Astrocyte (in vitro differentiated cells and primary cell): Measurements from ENCODE around the gene DROSHA. TPM values are rescaled to one million over a fixed set of nuclear protein-coding genes. Genes with fewer than 3 reads are reported as not detected.

Experiments used
- DNase-seq: peaks from one replicate; pipeline ENCODE4 v3.0.0-alpha.2; 2010; ENCODE audit warnings: low read depth
- FAIRE-seq: peaks from 2 replicates; lab custom pipeline; 2011; peaks lifted over from hg19 to GRCh38; lab: Jason Lieb, UNC
- H2AFZ ChIP-seq: 2 replicates; pipeline ENCODE4 v1.6.0; 2012; ENCODE audit warnings: low read depth, low read length, inconsistent platforms
- H3K27ac ChIP-seq: 2 replicates; pipeline ENCODE4 v1.5.1; 2011; ENCODE audit warnings: low read depth, low read length, inconsistent platforms
- H3K27me3 ChIP-seq: 2 replicates; pipeline ENCODE4 v1.6.0; 2011; ENCODE audit warnings: low read length, inconsistent platforms; ENCODE audit not compliant: insufficient read depth
- H3K36me3 ChIP-seq: 2 replicates; pipeline ENCODE4 v1.5.1; 2011; ENCODE audit warnings: low read length, inconsistent platforms; ENCODE audit not compliant: insufficient read depth
- H3K4me1 ChIP-seq: 2 replicates; pipeline ENCODE4 v1.5.1; 2011; ENCODE audit warnings: low read length, inconsistent platforms; ENCODE audit not compliant: insufficient read depth
- H3K4me2 ChIP-seq: 2 replicates; pipeline ENCODE4 v1.6.0; 2012; ENCODE audit warnings: low read length, inconsistent platforms
- H3K4me3 ChIP-seq: 2 replicates; pipeline ENCODE4 v1.5.1; 2011; ENCODE audit warnings: low read depth, mild to moderate bottlenecking, low read length, inconsistent platforms; ENCODE audit not compliant: insufficient read depth
- H3K79me2 ChIP-seq: 2 replicates; pipeline ENCODE4 v1.6.0; 2012; ENCODE audit warnings: mild to moderate bottlenecking, low read length, inconsistent platforms; ENCODE audit not compliant: insufficient read depth
- H3K9ac ChIP-seq: 2 replicates; pipeline ENCODE4 v1.6.0; 2012; ENCODE audit warnings: mild to moderate bottlenecking, low read length, inconsistent platforms
- H3K9me3 ChIP-seq: 2 replicates; pipeline ENCODE4 v1.5.1; 2012; ENCODE audit warnings: low read depth, mild to moderate bottlenecking, low read length, inconsistent platforms; ENCODE audit not compliant: insufficient read depth
- H4K20me1 ChIP-seq: 2 replicates; pipeline ENCODE4 v1.6.0; 2012; ENCODE audit warnings: low read length, inconsistent platforms; ENCODE audit not compliant: insufficient read depth
- H3K27ac Mint-ChIP-seq: one replicate; pipeline ENCODE4 v1.8.0; 2021; ENCODE audit warnings: mild to moderate bottlenecking, mixed read lengths; ENCODE audit not compliant: unreplicated experiment
- H3K27me3 Mint-ChIP-seq: one replicate; pipeline ENCODE4 v1.8.0; 2021; ENCODE audit warnings: low read depth, mixed read lengths; ENCODE audit not compliant: unreplicated experiment
- H3K36me3 Mint-ChIP-seq: one replicate; pipeline ENCODE4 v1.8.0; 2021; ENCODE audit warnings: low read depth, mixed read lengths; ENCODE audit not compliant: unreplicated experiment
- H3K4me1 Mint-ChIP-seq: one replicate; pipeline ENCODE4 v1.8.0; 2021; ENCODE audit warnings: low read depth, mixed read lengths; ENCODE audit not compliant: unreplicated experiment
- H3K4me3 Mint-ChIP-seq: one replicate; pipeline ENCODE4 v1.8.0; 2021; ENCODE audit warnings: mild to moderate bottlenecking, moderate library complexity, mixed read lengths; ENCODE audit not compliant: unreplicated experiment
- H3K9me3 Mint-ChIP-seq: one replicate; pipeline ENCODE4 v1.8.0; 2021; ENCODE audit warnings: mild to moderate bottlenecking, mixed read lengths; ENCODE audit not compliant: unreplicated experiment
- EZH2 ChIP-seq: IDR thresholded peaks from 2 replicates; pipeline ENCODE4 v1.6.1; 2012; ENCODE audit warnings: mild to moderate bottlenecking, low read length, inconsistent platforms; ENCODE audit not compliant: insufficient read depth
- total RNA-seq: library from RNA; stranded (reverse); gene quantifications from 2 replicates; pipeline ENCODE4 v1.2.1, GENCODE V29; 2021
- TF ChIP-seq, protein P1 (sequence below): IDR thresholded peaks from 2 replicates; pipeline ENCODE4 v1.5.1; 2011; ENCODE audit warnings: low read depth, mild to moderate bottlenecking, inconsistent platforms, low read length, moderate library complexity; ENCODE audit not compliant: insufficient read depth

DROSHA gene
- total RNA-seq, 1 donor from 2014 or later, result 50.6 TPM

DNA sequence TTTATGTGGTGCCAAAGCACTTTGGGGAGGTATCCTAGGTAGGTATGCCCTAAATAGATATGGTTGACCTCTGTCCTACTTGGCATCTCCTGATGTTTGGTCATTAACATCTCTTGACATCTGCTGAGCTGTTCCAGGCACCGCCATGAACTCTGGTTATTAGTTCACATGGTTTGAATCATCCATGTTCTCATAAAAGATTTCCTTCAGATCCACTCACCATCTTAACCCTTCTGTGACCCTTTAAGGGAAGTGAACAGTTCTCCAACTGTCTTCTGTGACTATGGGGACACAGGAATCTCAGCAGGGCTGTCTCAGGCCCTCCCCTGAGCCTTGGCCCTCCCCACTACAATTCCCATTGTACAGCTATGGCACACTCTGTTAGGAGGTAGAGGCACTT lies 170.7 kb downstream of the DROSHA start:
- Histone ChIP-seq H3K4me3 (no peak overlapping the region), H3K9ac (no peak overlapping the region), H3K9me3 (no peaks in the 10 kb centered on the region), H3K4me1 (peaks cover 36% of the 10 kb centered on the region), H2AFZ (peak overlapping the region; percentile 48), H3K4me2 (peak overlapping the region; percentile 2), H3K27me3 (no peaks in the 10 kb centered on the region), H3K27ac (peak overlapping the region; percentile 59), H4K20me1 (no peaks in the 10 kb centered on the region), H3K36me3 (no peaks in the 10 kb centered on the region), H3K79me2 (no peaks in the 10 kb centered on the region)
- peak; percentile 66 for DNase-seq
- Mint-ChIP-seq H3K4me1 (peaks cover 10% of the 10 kb centered on the region), H3K4me3 (no peak overlapping the region), H3K27me3 (no peaks in the 10 kb centered on the region), H3K9me3 (peaks cover 4% of the 10 kb centered on the region), H3K36me3 (no peaks in the 10 kb centered on the region), H3K27ac (no peak overlapping the region)
- TF ChIP-seq EZH2, result no peak
- TF ChIP-seq, protein P1, sequence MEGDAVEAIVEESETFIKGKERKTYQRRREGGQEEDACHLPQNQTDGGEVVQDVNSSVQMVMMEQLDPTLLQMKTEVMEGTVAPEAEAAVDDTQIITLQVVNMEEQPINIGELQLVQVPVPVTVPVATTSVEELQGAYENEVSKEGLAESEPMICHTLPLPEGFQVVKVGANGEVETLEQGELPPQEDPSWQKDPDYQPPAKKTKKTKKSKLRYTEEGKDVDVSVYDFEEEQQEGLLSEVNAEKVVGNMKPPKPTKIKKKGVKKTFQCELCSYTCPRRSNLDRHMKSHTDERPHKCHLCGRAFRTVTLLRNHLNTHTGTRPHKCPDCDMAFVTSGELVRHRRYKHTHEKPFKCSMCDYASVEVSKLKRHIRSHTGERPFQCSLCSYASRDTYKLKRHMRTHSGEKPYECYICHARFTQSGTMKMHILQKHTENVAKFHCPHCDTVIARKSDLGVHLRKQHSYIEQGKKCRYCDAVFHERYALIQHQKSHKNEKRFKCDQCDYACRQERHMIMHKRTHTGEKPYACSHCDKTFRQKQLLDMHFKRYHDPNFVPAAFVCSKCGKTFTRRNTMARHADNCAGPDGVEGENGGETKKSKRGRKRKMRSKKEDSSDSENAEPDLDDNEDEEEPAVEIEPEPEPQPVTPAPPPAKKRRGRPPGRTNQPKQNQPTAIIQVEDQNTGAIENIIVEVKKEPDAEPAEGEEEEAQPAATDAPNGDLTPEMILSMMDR, result no peak
- peak; percentile 78 for FAIRE-seq

DNA sequence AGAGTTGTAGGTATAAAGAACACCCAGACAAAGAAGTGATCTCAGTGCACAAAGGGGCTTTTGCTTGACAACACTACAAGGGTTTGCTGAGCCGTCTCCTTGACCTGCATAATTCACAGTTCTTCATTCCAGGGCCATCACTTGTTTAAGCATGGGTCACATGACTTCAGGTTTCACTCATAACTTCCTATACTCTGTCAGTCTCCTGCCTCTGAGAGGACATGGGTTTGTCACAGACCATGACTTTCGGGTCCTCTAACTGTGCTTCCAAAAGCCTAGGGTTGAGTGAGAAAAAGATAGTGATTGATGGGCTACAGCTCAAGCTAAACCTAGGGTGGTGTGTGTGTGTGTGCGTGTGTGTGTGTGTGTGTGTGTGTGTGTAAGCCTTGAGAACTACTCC lies 172.1 kb downstream of the DROSHA start:
- no peak overlapping the region for H3K4me3 Mint-ChIP-seq
- Histone ChIP-seq H3K27ac (no peak overlapping the region), H4K20me1 (no peaks in the 10 kb centered on the region), H3K9ac (no peak overlapping the region), H3K4me2 (no peak overlapping the region), H3K4me1 (peaks cover 29% of the 10 kb centered on the region), H3K9me3 (no peaks in the 10 kb centered on the region), H3K27me3 (no peaks in the 10 kb centered on the region), H3K36me3 (no peaks in the 10 kb centered on the region), H3K79me2 (no peaks in the 10 kb centered on the region), H3K4me3 (no peak overlapping the region), H2AFZ (no peak overlapping the region)
- H3K27ac Mint-ChIP-seq, result no peak overlapping the region
- peaks cover 10% of the 10 kb centered on the region for H3K4me1 Mint-ChIP-seq
- H3K36me3 Mint-ChIP-seq, result no peaks in the 10 kb centered on the region
- H3K9me3 Mint-ChIP-seq, result peaks cover 4% of the 10 kb centered on the region
- no peaks in the 10 kb centered on the region for H3K27me3 Mint-ChIP-seq
- TF ChIP-seq EZH2, result no peak
- TF ChIP-seq, protein P1, result no peak
- FAIRE-seq (no peak), DNase-seq (no peak)

DNA sequence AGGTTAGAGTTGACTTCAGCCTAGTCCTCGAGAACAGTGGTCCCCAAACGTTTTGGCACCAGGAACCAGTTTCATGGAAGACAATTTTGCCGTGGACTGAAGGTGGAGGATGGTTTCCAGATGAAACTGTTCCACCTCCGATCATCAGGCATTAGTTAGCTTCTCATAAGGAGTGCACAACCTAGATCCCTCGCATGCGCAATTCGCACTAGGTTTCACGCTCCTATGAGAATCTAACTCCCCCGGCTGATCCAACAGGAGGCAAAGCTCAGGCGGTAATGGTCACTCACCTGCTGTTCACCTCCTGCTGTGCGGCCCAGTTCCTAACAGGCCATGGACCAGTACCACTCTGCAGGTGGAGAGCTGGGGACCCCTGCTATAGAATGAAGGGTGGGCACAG lies 174.9 kb downstream of the DROSHA start:
- Mint-ChIP-seq H3K36me3 (no peaks in the 10 kb centered on the region), H3K4me1 (peaks cover 4% of the 10 kb centered on the region), H3K4me3 (no peak overlapping the region), H3K27me3 (peaks cover 2% of the 10 kb centered on the region), H3K9me3 (peaks cover 4% of the 10 kb centered on the region), H3K27ac (no peak overlapping the region)
- Histone ChIP-seq H3K4me2 (no peak overlapping the region), H3K27me3 (no peaks in the 10 kb centered on the region), H3K9me3 (no peaks in the 10 kb centered on the region), H3K79me2 (no peaks in the 10 kb centered on the region), H2AFZ (no peak overlapping the region), H3K36me3 (no peaks in the 10 kb centered on the region), H3K4me1 (peaks cover 8% of the 10 kb centered on the region), H3K9ac (no peak overlapping the region), H4K20me1 (no peaks in the 10 kb centered on the region), H3K4me3 (no peak overlapping the region), H3K27ac (no peak overlapping the region)
- no peak for FAIRE-seq
- no peak for TF ChIP-seq EZH2
- TF ChIP-seq, protein P1, result no peak
- DNase-seq, result no peak
